Fibroblast of the aortic adventitia (primary cell): ENCODE measurements around the gene TNFAIP8. TPM values are rescaled to one million over a fixed set of nuclear protein-coding genes. Genes with fewer than 3 reads are reported as not detected.
A peak's percentile ranks its signal among the peaks of the same experiment; 100 is the strongest.

Experiments
- DNase-seq: peaks from one replicate; pipeline ENCODE4 v3.0.0-alpha.2; 2010; ENCODE audit warnings: low read depth
- H3K4me3 ChIP-seq: 2 replicates; pipeline ENCODE4 v1.5.1; 2011; ENCODE audit warnings: low read depth, mild to moderate bottlenecking, control low read depth, low read length, moderate library complexity
- total RNA-seq: library from RNA; depleted of rRNA; stranded (reverse); fragments of >200 nt; gene quantifications from 2 replicates; pipeline ENCODE4 v1.2.3, GENCODE V29; 2012; ENCODE audit warnings: low replicate concordance
- TF ChIP-seq, protein P1 (sequence below): IDR thresholded peaks from 2 replicates; pipeline ENCODE4 v1.5.1; 2011; ENCODE audit warnings: mild to moderate bottlenecking, low read length, control low read depth, inconsistent platforms; ENCODE audit not compliant: insufficient read depth

TNFAIP8 gene
- total RNA-seq, 1 donor: 33.3 TPM

GRCh38 chr5:119363271-119363670 lies 7.5 kb downstream of the TNFAIP8 start:
- DNase-seq: no peak
- TF ChIP-seq, protein P1, sequence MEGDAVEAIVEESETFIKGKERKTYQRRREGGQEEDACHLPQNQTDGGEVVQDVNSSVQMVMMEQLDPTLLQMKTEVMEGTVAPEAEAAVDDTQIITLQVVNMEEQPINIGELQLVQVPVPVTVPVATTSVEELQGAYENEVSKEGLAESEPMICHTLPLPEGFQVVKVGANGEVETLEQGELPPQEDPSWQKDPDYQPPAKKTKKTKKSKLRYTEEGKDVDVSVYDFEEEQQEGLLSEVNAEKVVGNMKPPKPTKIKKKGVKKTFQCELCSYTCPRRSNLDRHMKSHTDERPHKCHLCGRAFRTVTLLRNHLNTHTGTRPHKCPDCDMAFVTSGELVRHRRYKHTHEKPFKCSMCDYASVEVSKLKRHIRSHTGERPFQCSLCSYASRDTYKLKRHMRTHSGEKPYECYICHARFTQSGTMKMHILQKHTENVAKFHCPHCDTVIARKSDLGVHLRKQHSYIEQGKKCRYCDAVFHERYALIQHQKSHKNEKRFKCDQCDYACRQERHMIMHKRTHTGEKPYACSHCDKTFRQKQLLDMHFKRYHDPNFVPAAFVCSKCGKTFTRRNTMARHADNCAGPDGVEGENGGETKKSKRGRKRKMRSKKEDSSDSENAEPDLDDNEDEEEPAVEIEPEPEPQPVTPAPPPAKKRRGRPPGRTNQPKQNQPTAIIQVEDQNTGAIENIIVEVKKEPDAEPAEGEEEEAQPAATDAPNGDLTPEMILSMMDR: no peak
- H3K4me3 ChIP-seq: no peak overlapping the region

DNA sequence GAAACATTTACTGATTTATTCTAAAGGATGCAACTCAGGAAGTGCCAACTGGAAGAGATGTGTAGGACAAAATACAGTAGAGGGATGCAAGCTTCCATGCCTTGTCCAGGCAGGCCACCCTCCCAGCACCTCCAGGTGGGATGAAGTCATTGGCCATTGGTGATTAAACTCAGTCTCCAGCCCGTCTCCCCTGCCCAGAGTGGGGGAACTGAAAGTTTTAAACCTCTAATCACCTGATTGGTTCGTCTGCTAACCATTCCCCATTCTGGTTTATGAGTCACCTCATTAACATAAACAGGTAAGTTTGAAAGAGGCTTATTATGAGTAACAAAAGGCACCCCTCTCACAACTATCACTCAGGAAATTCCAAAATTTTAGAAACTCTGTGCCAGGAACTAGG lies 8.1 kb downstream of the TNFAIP8 start:
- H3K4me3 ChIP-seq: no peak overlapping the region
- TF ChIP-seq, protein P1: no peak
- DNase-seq: no peak

DNA sequence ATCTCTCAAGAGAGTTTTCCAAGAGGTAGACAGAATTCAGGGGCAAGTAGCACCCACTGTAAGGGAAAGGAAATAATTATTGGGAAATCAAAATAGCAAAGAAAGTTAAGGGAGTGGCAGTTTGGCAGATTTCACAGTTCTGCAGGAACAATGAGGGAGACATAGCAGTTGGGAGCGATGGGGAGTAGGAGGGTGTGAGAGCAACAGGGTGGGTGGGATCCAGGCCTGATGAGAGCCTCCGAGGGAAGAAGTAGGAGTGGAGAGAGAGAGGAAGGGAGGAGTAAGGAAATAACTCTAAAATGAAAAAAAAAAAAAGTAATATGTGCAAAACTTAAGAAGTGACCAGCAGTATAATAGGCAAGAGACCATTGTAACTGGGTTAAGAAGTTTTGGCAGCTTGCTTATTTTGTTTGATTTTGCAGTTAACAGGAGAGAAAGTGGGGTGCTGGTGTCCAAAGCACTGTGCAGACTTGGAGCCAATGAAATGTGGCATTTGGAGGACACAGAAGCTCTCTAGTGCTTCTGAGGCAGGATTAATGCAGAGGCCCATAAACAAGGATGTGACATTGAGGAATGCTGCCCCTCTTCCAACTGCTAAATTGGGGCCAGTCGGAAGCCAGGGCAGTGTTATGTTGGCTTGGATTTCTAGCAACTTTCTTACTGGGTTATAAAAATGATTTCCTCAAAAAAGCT lies 10.2 kb downstream of the TNFAIP8 start:
- H3K4me3 ChIP-seq: no peak overlapping the region
- TF ChIP-seq, protein P1: no peak
- DNase-seq: peak; percentile 57

DNA sequence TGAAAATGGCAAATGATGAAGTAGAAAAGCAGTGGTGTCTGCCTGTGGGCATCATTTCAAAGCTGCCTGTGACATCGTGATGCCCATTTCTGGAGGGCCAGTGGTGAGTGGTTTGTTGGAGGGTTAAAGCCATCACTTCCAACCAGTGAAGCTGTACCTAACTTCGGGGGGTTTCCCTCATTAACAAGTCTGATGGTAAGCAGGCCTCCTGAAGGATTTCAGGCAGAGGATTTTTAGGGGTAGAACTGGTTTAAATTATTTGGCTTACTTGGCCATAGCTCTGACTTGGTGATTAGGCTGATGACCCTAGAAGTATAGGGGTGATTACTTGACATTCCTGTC lies 10.7 kb downstream of the TNFAIP8 start:
- TF ChIP-seq, protein P1: no peak
- DNase-seq: no peak

DNA sequence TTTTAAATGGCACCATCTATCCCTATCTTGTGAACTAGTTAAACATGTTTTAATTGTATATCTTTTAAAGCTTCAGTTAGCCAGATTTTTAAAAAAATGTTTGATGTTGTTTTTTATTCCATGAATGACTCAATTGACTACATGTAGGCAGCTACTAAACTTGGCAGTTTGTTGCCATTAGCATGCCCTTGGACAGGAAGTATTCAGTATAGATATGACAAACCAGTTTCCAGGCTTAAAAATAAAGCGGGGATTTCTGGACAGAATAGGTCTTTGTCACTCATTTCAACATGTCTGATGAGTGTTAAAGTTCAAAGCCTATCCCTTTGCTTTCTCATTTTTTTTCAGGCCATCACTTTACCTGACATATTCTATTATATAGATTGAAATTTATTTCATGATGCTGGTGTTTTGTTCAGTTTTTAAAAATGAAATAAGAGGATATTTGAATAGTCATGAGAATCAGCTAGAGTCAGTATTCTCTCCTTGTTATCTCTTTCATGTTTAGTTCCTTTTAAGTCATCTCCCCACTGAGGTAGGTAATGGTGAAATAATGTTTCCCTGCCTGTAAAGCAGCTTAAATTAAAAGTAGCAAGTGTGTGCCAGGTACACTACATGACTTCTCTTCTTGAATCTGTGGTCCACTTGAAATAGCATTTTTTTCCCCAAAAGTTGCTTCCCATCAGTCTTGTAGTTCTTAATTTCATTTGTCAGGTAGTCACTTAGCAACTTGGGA lies 11.9 kb downstream of the TNFAIP8 start:
- TF ChIP-seq, protein P1: no peak
- DNase-seq: peak; percentile 50
- no peak overlapping the region for H3K4me3 ChIP-seq

More for the DNA sequence above, 10.7 kb downstream of the TNFAIP8 start:
- no peak overlapping the region for H3K4me3 ChIP-seq

- DNase-seq: no peak
- no peak overlapping the region for H3K4me3 ChIP-seq
- TF ChIP-seq, protein P1: no peak
Observed at GRCh38 chr5:119368238-119368630, 12.4 kb downstream of the TNFAIP8 start.
